ENCODE measurements around the gene LAMA1.
"Not testable (repeated sequence)": the region's sequence is repeated elsewhere in the genome, so short reads cannot be mapped to it uniquely, and the experiment has no call there.

The LAMA1 gene

GRCh38 chr18:6940451-6940850 lies 177.1 kb downstream of the LAMA1 start:
- no peak for DNase-seq (ENCODE audit: low read depth)
- no peak overlapping the region for H3K4me3 ChIP-seq (ENCODE audit: low read length)
- no peak for TF ChIP-seq CTCF (IDR thresholded peaks at IDR 0.05; ENCODE audit: insufficient read depth, low read depth, low read length, missing control alignments)

DNA sequence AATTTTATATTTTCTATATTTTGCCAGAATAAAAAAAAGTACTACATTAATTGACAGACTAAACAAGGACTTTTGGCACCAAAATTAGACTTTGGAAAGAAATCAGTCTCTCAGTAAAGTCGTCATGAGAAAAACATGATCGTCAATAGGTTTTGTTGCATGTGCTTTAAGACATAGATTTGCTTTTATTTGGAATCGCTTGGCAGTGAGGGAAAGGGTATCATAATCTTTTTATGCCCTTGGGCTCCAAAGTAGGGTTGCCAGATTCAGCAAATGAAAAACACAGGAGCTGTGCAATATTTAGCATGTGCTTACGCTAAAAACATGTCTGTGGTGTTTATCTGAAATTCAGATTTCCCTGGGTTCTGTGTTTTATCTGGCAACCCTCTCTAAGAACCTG lies 177.6 kb downstream of the LAMA1 start:
- DNase-seq (ENCODE audit: low read depth) = no peak
- H3K4me3 ChIP-seq (ENCODE audit: low read length) = no peak overlapping the region
- TF ChIP-seq CTCF (IDR thresholded peaks at IDR 0.05; ENCODE audit: insufficient read depth, low read depth, low read length, missing control alignments) = no peak

GRCh38 chr18:6938403-6938802 lies 179.2 kb downstream of the LAMA1 start:
- not testable (repeated sequence) for H3K4me3 ChIP-seq (ENCODE audit: low read length); DNase-seq (ENCODE audit: low read depth)

DNA sequence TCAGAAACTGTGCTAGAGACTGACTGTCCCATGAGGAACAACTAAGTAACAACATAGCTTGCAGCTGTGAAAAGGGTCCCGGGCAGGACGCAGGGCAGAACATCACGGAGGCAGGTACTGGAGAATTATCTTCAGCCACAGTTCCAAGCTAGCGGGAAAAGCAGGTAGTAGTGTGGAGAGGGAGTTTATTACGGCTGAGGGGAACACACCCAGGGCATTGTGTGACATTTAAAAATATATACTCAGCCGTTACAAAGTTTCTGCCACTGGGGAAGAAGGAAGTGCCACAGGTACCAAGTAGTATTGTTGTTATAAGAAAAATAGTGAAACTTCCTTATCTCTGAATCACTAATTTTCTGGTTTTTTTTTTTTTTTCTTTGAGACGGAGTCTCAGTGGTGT lies 179.6 kb downstream of the LAMA1 start:
- no peak overlapping the region for H3K4me3 ChIP-seq (ENCODE audit: low read length)
- DNase-seq (ENCODE audit: low read depth) = no peak
- no peak for TF ChIP-seq CTCF (IDR thresholded peaks at IDR 0.05; ENCODE audit: insufficient read depth, low read depth, low read length, missing control alignments)

DNA sequence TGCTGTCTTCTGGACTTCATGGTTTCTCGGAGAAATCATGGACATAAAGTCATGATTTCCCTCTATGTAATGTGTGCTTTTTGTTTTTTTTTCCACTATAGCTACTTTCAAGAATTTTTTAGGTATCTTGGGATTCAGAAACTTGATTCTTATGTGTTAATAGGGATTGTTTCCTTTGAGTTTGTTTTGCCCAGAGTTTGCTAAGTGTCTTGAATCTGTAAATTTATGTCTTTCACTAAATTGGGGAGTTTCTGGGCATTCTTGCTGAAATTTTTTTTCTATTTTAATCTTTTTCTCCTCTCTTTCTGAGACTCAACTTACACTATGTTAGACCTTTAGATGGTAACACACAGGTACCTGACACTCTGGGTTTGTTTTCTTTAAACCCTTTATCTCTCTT lies 182.7 kb downstream of the LAMA1 start:
- H3K4me3 ChIP-seq (ENCODE audit: low read length) = no peak overlapping the region
- TF ChIP-seq CTCF (IDR thresholded peaks at IDR 0.05; ENCODE audit: insufficient read depth, low read depth, low read length, missing control alignments) = no peak
- no peak for DNase-seq (ENCODE audit: low read depth)

GRCh38 chr18:6929370-6930102 lies 188.1 kb downstream of the LAMA1 start:
- H3K4me3 ChIP-seq (ENCODE audit: low read length) = no peak overlapping the region
- no peak for TF ChIP-seq CTCF (IDR thresholded peaks at IDR 0.05; ENCODE audit: insufficient read depth, low read depth, low read length, missing control alignments)
- DNase-seq (ENCODE audit: low read depth) = no peak

GRCh38 chr18:6928359-6928758 lies 189.2 kb downstream of the LAMA1 start:
- DNase-seq (ENCODE audit: low read depth) = no peak
- H3K4me3 ChIP-seq (ENCODE audit: low read length) = no peak overlapping the region
- no peak for TF ChIP-seq CTCF (IDR thresholded peaks at IDR 0.05; ENCODE audit: insufficient read depth, low read depth, low read length, missing control alignments)

All from epithelial cell of esophagus (primary cell).